NCI-H82 treated with DMSO at 0.1 percent for 48 hours (cell line): ENCODE measurements around the gene COL11A1.
"Not testable (repeated sequence)": the region's sequence is repeated elsewhere in the genome, so short reads cannot be mapped to it uniquely, and the experiment has no call there.

ENCODE experiments used
- DNase-seq: peaks from one replicate; lab custom pipeline; 2025; ENCODE audit not compliant: unreplicated experiment; lab: John Stamatoyannopoulos, UW

The COL11A1 gene

DNA sequence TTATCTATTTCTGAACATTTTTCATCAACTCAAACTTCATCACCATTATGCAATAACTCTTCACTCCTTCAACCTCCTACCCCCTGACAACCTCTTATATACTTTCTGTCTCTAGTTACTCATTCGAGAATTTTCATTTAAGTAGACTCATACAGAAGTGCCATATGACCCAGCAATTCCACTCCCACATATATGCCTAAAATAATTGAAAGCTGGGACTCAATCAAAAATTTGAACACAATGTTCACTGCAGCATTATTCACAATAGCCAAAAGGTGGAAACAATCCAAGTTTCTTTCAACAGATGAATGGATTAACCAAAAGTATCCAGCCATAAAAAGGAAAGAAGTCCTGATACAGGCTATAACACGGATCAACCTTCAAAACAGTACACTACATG is 24.1 kb downstream of the COL11A1 start:
- DNase-seq = no peak

GRCh38 chr1:103075316-103076000 is 32.9 kb downstream of the COL11A1 start:
- no peak for DNase-seq

GRCh38 chr1:103074224-103074623 is 34.1 kb downstream of the COL11A1 start:
- DNase-seq = no peak

DNA sequence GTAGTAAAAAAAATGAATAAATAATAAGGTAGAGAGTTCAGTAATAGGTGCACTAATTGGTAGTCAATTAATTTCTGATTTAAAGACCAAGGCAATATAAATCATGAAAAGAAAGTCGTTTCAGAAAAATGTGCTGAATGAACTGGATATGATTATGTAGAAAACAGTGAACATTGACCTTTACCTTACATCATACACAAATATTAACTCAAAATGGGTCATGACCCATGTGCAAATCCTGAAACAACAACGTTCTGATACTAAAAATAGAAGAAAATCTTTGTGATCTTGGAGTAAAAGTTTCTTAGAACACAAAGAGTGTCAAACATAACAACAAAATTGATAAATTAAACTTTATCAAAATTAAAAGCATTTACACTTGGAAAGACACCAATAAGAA is 39.1 kb downstream of the COL11A1 start:
- no peak for DNase-seq

GRCh38 chr1:103063921-103064320 is 44.4 kb downstream of the COL11A1 start:
- DNase-seq = no peak

DNA sequence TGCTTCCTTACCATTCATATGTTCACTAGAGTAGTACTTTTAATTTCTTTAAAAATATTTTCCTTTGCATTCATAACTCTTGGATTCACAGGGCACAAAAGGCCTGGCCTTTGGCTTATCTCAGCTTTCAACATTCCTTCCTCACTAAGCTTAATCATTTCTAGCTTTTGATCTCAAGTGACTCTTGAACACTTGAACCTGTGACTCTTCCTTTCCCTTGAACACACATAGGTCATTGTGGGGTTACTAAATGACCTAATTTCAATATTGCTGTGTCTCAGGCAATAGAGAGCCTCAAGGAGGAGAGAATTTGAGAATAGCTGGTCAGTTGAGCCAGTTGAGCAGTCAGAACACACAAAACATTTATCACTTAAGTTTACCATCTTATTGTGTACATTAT is 49.9 kb downstream of the COL11A1 start:
- DNase-seq = no peak

GRCh38 chr1:103056423-103056822 is 51.9 kb downstream of the COL11A1 start:
- no peak for DNase-seq

DNA sequence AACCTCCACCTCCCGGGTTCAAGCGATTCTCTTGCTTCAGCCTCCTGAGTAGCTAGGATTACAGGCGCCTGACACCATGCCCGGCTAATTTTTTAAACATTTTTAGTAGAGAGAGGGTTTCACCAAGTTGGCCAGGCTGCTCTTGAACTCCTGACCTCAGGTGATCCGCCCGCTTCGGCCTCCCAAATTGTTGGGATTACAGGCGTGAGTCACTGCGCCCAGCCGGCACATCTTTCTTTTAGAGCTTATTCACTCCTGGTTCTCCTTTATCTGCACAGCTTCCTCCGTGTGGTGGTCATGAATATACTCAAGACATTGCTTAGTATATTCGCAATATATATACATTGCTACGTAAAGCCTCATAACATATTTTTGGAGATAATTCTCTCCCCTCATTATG is 80.2 kb downstream of the COL11A1 start:
- not testable (repeated sequence) for DNase-seq

GRCh38 chr1:103025858-103026409 is 82.4 kb downstream of the COL11A1 start:
- no peak for DNase-seq

DNA sequence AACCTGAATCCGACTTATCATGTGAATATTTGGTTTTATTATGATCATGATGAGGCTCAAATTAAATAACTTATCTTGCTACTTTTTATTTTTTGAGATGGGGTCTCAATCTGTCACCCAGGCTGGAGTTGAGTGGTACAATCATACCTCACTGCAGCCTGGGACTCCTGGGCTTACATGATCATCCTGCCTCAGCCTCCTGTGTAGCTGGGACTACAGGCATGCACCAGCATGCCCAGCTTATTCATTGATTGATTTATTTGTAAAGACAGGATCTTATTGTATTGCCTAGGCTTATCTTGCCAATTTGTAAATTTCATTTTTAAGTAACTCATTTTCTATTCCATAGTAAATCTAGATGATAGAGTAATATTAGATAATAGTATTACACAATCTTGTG is 84.3 kb downstream of the COL11A1 start:
- no peak for DNase-seq

- DNase-seq = no peak
Observed at GRCh38 chr1:103002005-103002404, 106.3 kb downstream of the COL11A1 start.

DNA sequence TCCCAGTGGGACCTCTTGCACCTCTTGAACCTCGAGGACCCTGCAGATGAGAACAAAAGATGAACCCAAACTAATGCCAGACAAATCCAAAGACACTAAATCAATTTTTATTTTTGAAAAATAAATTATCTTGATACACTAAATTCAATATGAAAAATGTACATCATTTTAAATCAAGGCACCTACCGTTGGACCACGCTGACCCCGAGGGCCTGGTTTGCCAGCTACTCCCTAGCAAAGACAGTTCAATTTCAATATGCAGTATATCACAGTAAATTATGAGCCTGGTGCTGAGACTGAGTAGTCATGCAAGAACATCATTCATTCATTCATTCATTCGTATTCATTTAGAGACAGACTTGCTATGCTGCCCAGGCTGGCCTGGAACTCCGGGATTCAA is 129.4 kb downstream of the COL11A1 start:
- no peak for DNase-seq

- no peak for DNase-seq
Observed at GRCh38 chr1:102977292-102977691, 131.0 kb downstream of the COL11A1 start.

GRCh38 chr1:102970496-102971078 is 137.7 kb downstream of the COL11A1 start:
- DNase-seq = peak; percentile 24

DNA sequence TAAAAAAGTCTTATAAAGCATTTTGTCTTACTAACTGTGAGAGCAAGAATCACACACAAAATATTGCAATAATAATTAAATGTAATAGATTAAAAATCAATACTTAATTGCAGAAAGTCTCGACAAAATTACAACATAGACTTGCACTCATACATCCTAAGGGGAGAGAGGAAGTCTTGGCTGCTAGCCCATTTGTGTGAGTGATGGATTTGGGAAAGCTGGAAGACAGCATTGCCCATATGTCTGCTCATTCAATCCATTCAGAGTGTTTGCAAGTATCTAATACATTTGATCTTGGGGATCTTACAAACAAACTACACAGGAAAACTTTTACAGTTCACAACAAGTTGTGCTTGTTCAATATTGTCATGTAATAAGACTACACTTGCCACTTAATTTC is 140.5 kb downstream of the COL11A1 start:
- DNase-seq = no peak

- no peak for DNase-seq
Observed at GRCh38 chr1:102961549-102961948, 146.8 kb downstream of the COL11A1 start.

GRCh38 chr1:102954576-102954975 is 153.7 kb downstream of the COL11A1 start:
- no peak for DNase-seq

DNA sequence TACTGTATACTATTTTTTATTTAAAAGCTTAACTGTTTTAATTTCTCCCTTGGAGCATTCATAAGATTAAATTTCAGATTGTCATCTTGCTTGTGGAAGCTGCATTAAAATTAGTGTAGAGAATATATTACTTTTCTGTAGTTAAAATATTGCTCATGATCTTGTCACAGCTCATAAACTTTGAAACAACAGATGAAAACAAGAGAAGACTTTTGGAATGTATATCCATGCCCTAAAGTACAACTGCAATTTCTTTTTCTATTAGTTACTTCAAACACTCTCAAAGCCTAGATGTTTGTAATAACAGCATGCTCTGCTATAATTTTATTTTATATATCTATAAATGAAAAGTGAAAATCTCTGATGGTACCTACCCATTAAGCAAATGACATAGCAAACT is 155.9 kb downstream of the COL11A1 start:
- DNase-seq = no peak

DNA sequence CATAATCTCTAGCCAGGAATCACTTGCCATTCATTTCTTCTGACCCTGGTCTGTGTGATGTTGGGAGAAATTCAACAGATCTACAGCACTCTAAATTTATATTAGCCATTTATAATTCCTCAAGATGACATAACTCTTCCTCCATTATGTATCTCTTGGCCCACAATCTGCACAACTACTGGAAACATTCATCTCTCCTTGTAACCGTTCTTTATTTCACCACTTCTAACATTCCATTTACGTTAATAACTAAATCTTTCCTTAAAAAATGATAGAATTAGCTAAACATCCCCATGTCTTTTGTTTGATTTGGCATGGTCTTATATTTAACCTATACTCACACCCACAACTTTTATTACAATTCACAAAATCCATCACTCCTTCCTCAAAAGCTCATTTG is 166.0 kb downstream of the COL11A1 start:
- no peak for DNase-seq

- DNase-seq = no peak
Observed at GRCh38 chr1:102941366-102941947, 166.9 kb downstream of the COL11A1 start.

- DNase-seq = no peak
Observed at GRCh38 chr1:102937401-102937800, 170.9 kb downstream of the COL11A1 start.

- not testable (repeated sequence) for DNase-seq
Observed at GRCh38 chr1:102933362-102933761, 175.0 kb downstream of the COL11A1 start.
